Measurements from ENCODE around the gene MUL1. TPM values are rescaled to one million over a fixed set of nuclear protein-coding genes. Genes with fewer than 3 reads are reported as not detected.

Gene MUL1
- total RNA-seq, 1 donor from 2014 or later = 30.1 TPM

DNA sequence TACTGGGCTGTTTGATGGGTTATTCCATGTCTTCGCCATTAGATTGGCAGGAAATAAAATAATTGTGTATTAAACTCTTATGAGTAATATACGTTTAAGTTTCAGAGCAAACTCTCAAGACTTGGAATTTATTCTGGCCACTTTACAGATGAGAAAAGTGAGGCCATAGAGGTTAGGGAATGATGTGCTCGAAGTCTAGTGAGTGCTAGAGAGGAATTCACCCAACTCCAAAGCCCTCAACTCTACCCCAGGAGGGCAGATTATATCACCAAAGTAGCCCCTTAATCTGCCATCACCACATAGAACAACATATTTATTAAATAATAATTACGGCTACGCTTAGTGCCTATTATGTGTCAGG lies 440 bp upstream of the MUL1 start:
- Mint-ChIP-seq H3K9me3 (ENCODE audit: unreplicated experiment) (no peaks in the 10 kb centered on the region), H3K27ac (ENCODE audit: unreplicated experiment) (peak overlapping the region; percentile 41)
- no peak for DNase-seq (ENCODE audit: low read depth)

GRCh38 chr1:20507248-20507563 lies 745 bp downstream of the MUL1 start:
- Mint-ChIP-seq H3K27me3 (ENCODE audit: low read depth, unreplicated experiment) (peaks cover 11% of the 10 kb centered on the region), H3K4me1 (ENCODE audit: low read depth, unreplicated experiment) (peaks cover 2% of the 10 kb centered on the region), H3K36me3 (ENCODE audit: low read depth, unreplicated experiment) (peaks cover 2% of the 10 kb centered on the region), H3K9me3 (ENCODE audit: unreplicated experiment) (no peaks in the 10 kb centered on the region), H3K27ac (ENCODE audit: unreplicated experiment) (peak overlapping the region; percentile 91), H3K4me3 (ENCODE audit: unreplicated experiment) (peak overlapping the region; percentile 93)
- H3K9ac ChIP-seq (ENCODE audit: low read length) = peak overlapping the region; percentile 92
- peak overlapping the region; percentile 89 for H3K4me3 ChIP-seq (ENCODE audit: insufficient read depth, low read depth, low read length)
- TF ChIP-seq, protein P1, sequence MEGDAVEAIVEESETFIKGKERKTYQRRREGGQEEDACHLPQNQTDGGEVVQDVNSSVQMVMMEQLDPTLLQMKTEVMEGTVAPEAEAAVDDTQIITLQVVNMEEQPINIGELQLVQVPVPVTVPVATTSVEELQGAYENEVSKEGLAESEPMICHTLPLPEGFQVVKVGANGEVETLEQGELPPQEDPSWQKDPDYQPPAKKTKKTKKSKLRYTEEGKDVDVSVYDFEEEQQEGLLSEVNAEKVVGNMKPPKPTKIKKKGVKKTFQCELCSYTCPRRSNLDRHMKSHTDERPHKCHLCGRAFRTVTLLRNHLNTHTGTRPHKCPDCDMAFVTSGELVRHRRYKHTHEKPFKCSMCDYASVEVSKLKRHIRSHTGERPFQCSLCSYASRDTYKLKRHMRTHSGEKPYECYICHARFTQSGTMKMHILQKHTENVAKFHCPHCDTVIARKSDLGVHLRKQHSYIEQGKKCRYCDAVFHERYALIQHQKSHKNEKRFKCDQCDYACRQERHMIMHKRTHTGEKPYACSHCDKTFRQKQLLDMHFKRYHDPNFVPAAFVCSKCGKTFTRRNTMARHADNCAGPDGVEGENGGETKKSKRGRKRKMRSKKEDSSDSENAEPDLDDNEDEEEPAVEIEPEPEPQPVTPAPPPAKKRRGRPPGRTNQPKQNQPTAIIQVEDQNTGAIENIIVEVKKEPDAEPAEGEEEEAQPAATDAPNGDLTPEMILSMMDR (IDR thresholded peaks at IDR 0.05; ENCODE audit: insufficient read depth, low read depth, low read length) = no peak
- TF ChIP-seq EZH2 (IDR thresholded peaks at IDR 0.05; ENCODE audit: insufficient read depth, low read length) = no peak
- peaks cover 18% of the 10 kb centered on the region for H4K20me1 ChIP-seq (ENCODE audit: insufficient read depth, low read length)
- no peaks in the 10 kb centered on the region for H3K27me3 ChIP-seq (ENCODE audit: insufficient read depth, low read length)
- DNase-seq (ENCODE audit: low read depth) (no peak), FAIRE-seq (no peak)
- H3K36me3 ChIP-seq (ENCODE audit: insufficient read depth, low read length) = peaks cover 12% of the 10 kb centered on the region
- peak overlapping the region; percentile 82 for H3K27ac ChIP-seq (ENCODE audit: low read depth, low read length)
- peaks cover 12% of the 10 kb centered on the region for H3K4me1 ChIP-seq (ENCODE audit: insufficient read depth, low read length)
- H3K9me3 ChIP-seq (ENCODE audit: insufficient read depth, low read depth, low read length) = no peaks in the 10 kb centered on the region
- peaks cover 46% of the 10 kb centered on the region for H3K79me2 ChIP-seq (ENCODE audit: insufficient read depth, low read length)
- H3K4me2 ChIP-seq (ENCODE audit: low read length) = peak overlapping the region; percentile 99
- peak overlapping the region; percentile 98 for H2AFZ ChIP-seq (ENCODE audit: low read depth, low read length)

More for the DNA sequence above, 440 bp upstream of the MUL1 start:
- Mint-ChIP-seq H3K36me3 (ENCODE audit: low read depth, unreplicated experiment) (peaks cover 2% of the 10 kb centered on the region), H3K27me3 (ENCODE audit: low read depth, unreplicated experiment) (peaks cover 17% of the 10 kb centered on the region), H3K4me1 (ENCODE audit: low read depth, unreplicated experiment) (peaks cover 2% of the 10 kb centered on the region), H3K4me3 (ENCODE audit: unreplicated experiment) (peak overlapping the region; percentile 93)
- no peak for FAIRE-seq
- Histone ChIP-seq H3K79me2 (ENCODE audit: insufficient read depth, low read length) (peaks cover 44% of the 10 kb centered on the region), H4K20me1 (ENCODE audit: insufficient read depth, low read length) (peaks cover 17% of the 10 kb centered on the region), H3K4me2 (ENCODE audit: low read length) (peak overlapping the region; percentile 99), H3K9me3 (ENCODE audit: insufficient read depth, low read depth, low read length) (no peaks in the 10 kb centered on the region), H3K4me1 (ENCODE audit: insufficient read depth, low read length) (peaks cover 12% of the 10 kb centered on the region), H3K27me3 (ENCODE audit: insufficient read depth, low read length) (no peaks in the 10 kb centered on the region), H3K4me3 (ENCODE audit: insufficient read depth, low read depth, low read length) (peak overlapping the region; percentile 89), H3K9ac (ENCODE audit: low read length) (peak overlapping the region; percentile 92), H2AFZ (ENCODE audit: low read depth, low read length) (peak overlapping the region; percentile 98), H3K36me3 (ENCODE audit: insufficient read depth, low read length) (peaks cover 7% of the 10 kb centered on the region), H3K27ac (ENCODE audit: low read depth, low read length) (peak overlapping the region; percentile 82)
- TF ChIP-seq, protein P1 (IDR thresholded peaks at IDR 0.05; ENCODE audit: insufficient read depth, low read depth, low read length) = no peak
- no peak for TF ChIP-seq EZH2 (IDR thresholded peaks at IDR 0.05; ENCODE audit: insufficient read depth, low read length)

DNA sequence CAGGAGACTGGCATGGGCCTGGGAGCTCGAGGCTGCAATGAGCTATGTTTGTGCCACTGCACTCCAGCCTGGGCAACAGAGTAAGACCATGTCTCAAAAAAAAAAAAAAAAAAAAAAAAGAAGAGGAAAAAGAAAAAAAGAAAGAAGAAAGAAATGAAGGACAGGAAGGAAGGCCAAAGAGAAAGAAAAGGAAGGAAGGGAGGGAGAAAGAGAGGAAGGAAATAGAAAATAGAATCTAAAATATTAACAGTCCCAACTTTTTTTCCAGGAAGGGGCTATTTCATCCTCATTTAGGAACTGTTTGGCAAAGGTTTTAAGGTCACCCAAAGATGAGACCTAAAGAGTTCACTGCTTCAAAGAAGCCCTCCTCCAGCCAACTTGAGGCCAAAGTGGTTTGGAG lies 2.5 kb downstream of the MUL1 start:
- DNase-seq (ENCODE audit: low read depth) (no peak), FAIRE-seq (no peak)
- H3K9ac ChIP-seq (ENCODE audit: low read length) = no peak overlapping the region
- H3K27me3 ChIP-seq (ENCODE audit: insufficient read depth, low read length) = no peaks in the 10 kb centered on the region
- no peak overlapping the region for H3K4me2 ChIP-seq (ENCODE audit: low read length)
- H3K36me3 ChIP-seq (ENCODE audit: insufficient read depth, low read length) = peaks cover 21% of the 10 kb centered on the region
- no peak for TF ChIP-seq EZH2 (IDR thresholded peaks at IDR 0.05; ENCODE audit: insufficient read depth, low read length)
- TF ChIP-seq, protein P1 (IDR thresholded peaks at IDR 0.05; ENCODE audit: insufficient read depth, low read depth, low read length) = no peak
- H3K9me3 ChIP-seq (ENCODE audit: insufficient read depth, low read depth, low read length) = no peaks in the 10 kb centered on the region
- peaks cover 8% of the 10 kb centered on the region for H3K36me3 Mint-ChIP-seq (ENCODE audit: low read depth, unreplicated experiment)
- no peak overlapping the region for H3K4me3 ChIP-seq (ENCODE audit: insufficient read depth, low read depth, low read length)
- H3K9me3 Mint-ChIP-seq (ENCODE audit: unreplicated experiment) = no peaks in the 10 kb centered on the region
- peaks cover 22% of the 10 kb centered on the region for H4K20me1 ChIP-seq (ENCODE audit: insufficient read depth, low read length)
- H3K79me2 ChIP-seq (ENCODE audit: insufficient read depth, low read length) = peaks cover 46% of the 10 kb centered on the region
- no peaks in the 10 kb centered on the region for H3K27me3 Mint-ChIP-seq (ENCODE audit: low read depth, unreplicated experiment)
- no peak overlapping the region for H3K27ac Mint-ChIP-seq (ENCODE audit: unreplicated experiment)
- H2AFZ ChIP-seq (ENCODE audit: low read depth, low read length) = no peak overlapping the region
- peaks cover 12% of the 10 kb centered on the region for H3K4me1 ChIP-seq (ENCODE audit: insufficient read depth, low read length)
- H3K27ac ChIP-seq (ENCODE audit: low read depth, low read length) = no peak overlapping the region
- peaks cover 2% of the 10 kb centered on the region for H3K4me1 Mint-ChIP-seq (ENCODE audit: low read depth, unreplicated experiment)
- H3K4me3 Mint-ChIP-seq (ENCODE audit: unreplicated experiment) = no peak overlapping the region

Measured in astrocyte (in vitro differentiated cells and primary cell).